Fibroblast of villous mesenchyme (primary cell): ENCODE results near the gene RTKN. TPM values are rescaled to one million over a fixed set of nuclear protein-coding genes. Genes with fewer than 3 reads are reported as not detected.
A peak's percentile ranks its signal among the peaks of the same experiment; 100 is the strongest.
"Not testable (repeated sequence)": the region's sequence is repeated elsewhere in the genome, so short reads cannot be mapped to it uniquely, and the experiment has no call there.

Source experiments
- DNase-seq: peaks from one replicate; pipeline ENCODE4 v3.0.0-alpha.2; 2010; ENCODE audit warnings: low read depth
- H3K4me3 ChIP-seq: 2 replicates; pipeline ENCODE4 v1.5.1; 2011; ENCODE audit warnings: low read depth, mild to moderate bottlenecking, low read length
- CTCF ChIP-seq: IDR thresholded peaks from 2 replicates; pipeline ENCODE4 v1.5.1; 2012; ENCODE audit warnings: low read depth, mild to moderate bottlenecking, low read length; ENCODE audit not compliant: insufficient read depth
- total RNA-seq: library from RNA; depleted of rRNA; stranded (reverse); fragments of >200 nt; gene quantifications from 2 replicates; pipeline ENCODE4 v1.2.3, GENCODE V29; 2012

RTKN gene
- total RNA-seq, 1 donor = 18.1 TPM

- no peak overlapping the region for H3K4me3 ChIP-seq
- no peak for DNase-seq
- TF ChIP-seq CTCF = no peak
Measured at GRCh38 chr2:74424139-74424992, 17.4 kb downstream of the RTKN start.

- no peak for DNase-seq
- H3K4me3 ChIP-seq = no peak overlapping the region
- no peak for TF ChIP-seq CTCF
Measured at GRCh38 chr2:74423231-74424095, 18.3 kb downstream of the RTKN start.

GRCh38 chr2:74421221-74421870, 20.4 kb downstream of the RTKN start, which contains the start of the genes C2orf81 and WDR54:
Gene C2orf81, minus strand, starts transcription at chr2:74421619. Its CDS starts 59 bp downstream, at chr2:74421560.
Gene WDR54, plus strand, starts transcription at chr2:74421730. Its CDS starts 424 bp downstream, at chr2:74422154.
- peak; percentile 84 for DNase-seq
- H3K4me3 ChIP-seq = peak within 1 kb of the TSS; percentile 78
- TF ChIP-seq CTCF = no peak

- not testable (repeated sequence) for DNase-seq
- H3K4me3 ChIP-seq = peak overlapping the region; percentile 78
Measured at GRCh38 chr2:74420443-74421103, 21.2 kb downstream of the RTKN start.

- TF ChIP-seq CTCF = no peak
- H3K4me3 ChIP-seq = no peak overlapping the region
- no peak for DNase-seq
Measured at GRCh38 chr2:74420006-74420405, 21.7 kb downstream of the RTKN start.

GRCh38 chr2:74419345-74419744, 22.4 kb downstream of the RTKN start:
- no peak for DNase-seq
- H3K4me3 ChIP-seq = no peak overlapping the region
- TF ChIP-seq CTCF = no peak
